ENCODE results near the gene ZSWIM9.

DNA sequence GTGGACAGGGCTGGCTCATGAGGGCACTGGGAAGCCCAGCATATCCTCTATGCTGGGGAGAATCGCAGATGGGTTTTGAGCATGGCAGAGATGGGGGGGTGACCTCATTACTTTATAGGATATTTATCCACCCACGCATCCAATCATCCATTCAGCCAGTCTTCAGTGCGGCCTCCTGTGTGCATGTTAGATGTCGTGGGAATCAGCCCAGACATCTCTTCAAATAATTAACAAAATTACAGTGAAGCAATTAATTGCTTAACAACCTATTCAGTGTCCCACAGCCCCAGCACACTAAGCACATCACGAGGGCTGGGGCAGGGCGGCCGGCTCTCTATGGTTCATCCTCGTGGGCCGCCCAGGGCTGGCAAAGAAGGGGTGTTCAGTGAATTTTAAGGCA is 21.9 kb upstream of the ZSWIM9 start:
- no peak for TF ChIP-seq EZH2 (IDR thresholded peaks at IDR 0.05)
- no peak for TF ChIP-seq POLR2AphosphoS5 (IDR thresholded peaks at IDR 0.05; ENCODE audit: borderline replicate concordance, low read depth, low read length)
- no peak for TF ChIP-seq FOXP2 (optimal IDR thresholded peaks at IDR 0.05; ENCODE audit: control extremely low read depth, extremely low read length, insufficient read depth)
